SU-DHL-6 (cell line): ENCODE measurements around the gene ZNF630.
"Not testable (repeated sequence)": the region's sequence is repeated elsewhere in the genome, so short reads cannot be mapped to it uniquely, and the experiment has no call there.

Experiments used
- H2AFZ ChIP-seq: fragments of 200-600 bp; sonication (generic); 2 replicates; pipeline ENCODE4 v1.6.1; 2014; ENCODE audit warnings: low read depth, mild to moderate bottlenecking, moderate library complexity, mixed read lengths, antibody characterized with exemption, low read length; ENCODE audit not compliant: severe bottlenecking
- H3F3A ChIP-seq: fragments of 200-600 bp; shearing (Covaris generic); 2 replicates; pipeline ENCODE4 v1.6.0; 2016; ENCODE audit warnings: antibody characterized with exemption, mild to moderate bottlenecking; ENCODE audit not compliant: insufficient read depth
- H3K27ac ChIP-seq: fragments of 200-600 bp; sonication (generic); 2 replicates; pipeline ENCODE4 v1.5.1; 2016; ENCODE audit warnings: low read depth, mild to moderate bottlenecking, low read length, moderate library complexity, mixed read lengths
- H3K27me3 ChIP-seq: fragments of 200-600 bp; sonication (generic), shearing (Covaris generic); 2 replicates; pipeline ENCODE4 v1.6.0; 2014; ENCODE audit warnings: mild to moderate bottlenecking, low read length
- H3K36me3 ChIP-seq: fragments of 200-600 bp; sonication (generic); 2 replicates; pipeline ENCODE4 v1.6.1; 2014; ENCODE audit warnings: mild to moderate bottlenecking, low read length, mixed read lengths
- H3K4me2 ChIP-seq: fragments of 300-600, 200-600 bp; shearing (Covaris generic), sonication (generic); 2 replicates; pipeline ENCODE4 v1.6.0; 2014; ENCODE audit warnings: low read length, low read depth, mild to moderate bottlenecking; ENCODE audit not compliant: poor library complexity, severe bottlenecking
- H3K4me3 ChIP-seq: fragments of 200-600 bp; sonication (generic); 2 replicates; pipeline ENCODE4 v1.5.1; 2014; ENCODE audit warnings: antibody characterized with exemption, low read length, mild to moderate bottlenecking, mixed read lengths; ENCODE audit not compliant: insufficient read depth, poor library complexity, severe bottlenecking
- H3K79me2 ChIP-seq: fragments of 200-600 bp; sonication (generic); 2 replicates; pipeline ENCODE4 v1.6.1; 2014; ENCODE audit warnings: mild to moderate bottlenecking, low read length, moderate library complexity; ENCODE audit not compliant: insufficient read depth
- H3K9ac ChIP-seq: fragments of 200-600 bp; sonication (generic); 2 replicates; pipeline ENCODE4 v1.7.0; 2014; ENCODE audit warnings: mild to moderate bottlenecking, low read length
- H3K9me2 ChIP-seq: fragments of 200-600 bp; sonication (generic); replicated peaks from 2 replicates; pipeline ENCODE4 v1.6.1; 2014; ENCODE audit warnings: low read length; ENCODE audit not compliant: insufficient read depth
- H3K9me3 ChIP-seq: fragments of 200-600 bp; sonication (generic); 2 replicates; pipeline ENCODE4 v1.6.1; 2014; ENCODE audit warnings: low read length, mixed read lengths; ENCODE audit not compliant: insufficient read depth
- H4K20me1 ChIP-seq: fragments of 200-600 bp; sonication (generic); 2 replicates; pipeline ENCODE4 v1.6.1; 2014; ENCODE audit warnings: low read depth, mild to moderate bottlenecking, antibody characterized with exemption, low read length, moderate library complexity, mixed read lengths
- EZH2phosphoT487 ChIP-seq: fragments of 200-600 bp; sonication (generic), shearing (Covaris generic); conservative IDR thresholded peaks from 2 replicates; pipeline ENCODE4 v1.6.1; 2018; ENCODE audit warnings: mild to moderate bottlenecking, antibody characterized with exemption, low read length, moderate library complexity, mixed read lengths
- TF ChIP-seq, protein P1 (sequence below): fragments of 200-600 bp; sonication (generic); IDR thresholded peaks from one replicate; pipeline ENCODE4 v1.5.1; 2017; ENCODE audit warnings: antibody characterized with exemption, mild to moderate bottlenecking, low read length, moderate library complexity; ENCODE audit not compliant: insufficient read depth, poor library complexity, severe bottlenecking

Gene ZNF630

GRCh38 chrX:48043056-48043455 lies 28.4 kb downstream of the ZNF630 start:
- no peak overlapping the region for H3K4me3 ChIP-seq
- H3K4me2 ChIP-seq: no peak overlapping the region
- H3F3A ChIP-seq: no peaks in the 10 kb centered on the region
- H3K9ac ChIP-seq: no peak overlapping the region
- no peaks in the 10 kb centered on the region for H3K36me3 ChIP-seq
- no peaks in the 10 kb centered on the region for H3K9me2 ChIP-seq
- H2AFZ ChIP-seq: no peak overlapping the region
- no peaks in the 10 kb centered on the region for H3K27me3 ChIP-seq
- no peaks in the 10 kb centered on the region for H4K20me1 ChIP-seq
- H3K27ac ChIP-seq: no peak overlapping the region
- no peaks in the 10 kb centered on the region for H3K79me2 ChIP-seq
- H3K9me3 ChIP-seq: no peaks in the 10 kb centered on the region
- TF ChIP-seq EZH2phosphoT487: no peak
- TF ChIP-seq, protein P1, sequence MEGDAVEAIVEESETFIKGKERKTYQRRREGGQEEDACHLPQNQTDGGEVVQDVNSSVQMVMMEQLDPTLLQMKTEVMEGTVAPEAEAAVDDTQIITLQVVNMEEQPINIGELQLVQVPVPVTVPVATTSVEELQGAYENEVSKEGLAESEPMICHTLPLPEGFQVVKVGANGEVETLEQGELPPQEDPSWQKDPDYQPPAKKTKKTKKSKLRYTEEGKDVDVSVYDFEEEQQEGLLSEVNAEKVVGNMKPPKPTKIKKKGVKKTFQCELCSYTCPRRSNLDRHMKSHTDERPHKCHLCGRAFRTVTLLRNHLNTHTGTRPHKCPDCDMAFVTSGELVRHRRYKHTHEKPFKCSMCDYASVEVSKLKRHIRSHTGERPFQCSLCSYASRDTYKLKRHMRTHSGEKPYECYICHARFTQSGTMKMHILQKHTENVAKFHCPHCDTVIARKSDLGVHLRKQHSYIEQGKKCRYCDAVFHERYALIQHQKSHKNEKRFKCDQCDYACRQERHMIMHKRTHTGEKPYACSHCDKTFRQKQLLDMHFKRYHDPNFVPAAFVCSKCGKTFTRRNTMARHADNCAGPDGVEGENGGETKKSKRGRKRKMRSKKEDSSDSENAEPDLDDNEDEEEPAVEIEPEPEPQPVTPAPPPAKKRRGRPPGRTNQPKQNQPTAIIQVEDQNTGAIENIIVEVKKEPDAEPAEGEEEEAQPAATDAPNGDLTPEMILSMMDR: no peak

- no peaks in the 10 kb centered on the region for H3F3A ChIP-seq
- no peaks in the 10 kb centered on the region for H3K9me3 ChIP-seq
- no peak overlapping the region for H2AFZ ChIP-seq
- H3K27ac ChIP-seq: no peak overlapping the region
- no peak overlapping the region for H3K4me3 ChIP-seq
- no peaks in the 10 kb centered on the region for H4K20me1 ChIP-seq
- H3K79me2 ChIP-seq: no peaks in the 10 kb centered on the region
- no peak for TF ChIP-seq EZH2phosphoT487
- TF ChIP-seq, protein P1: no peak
- H3K9me2 ChIP-seq: no peaks in the 10 kb centered on the region
- H3K36me3 ChIP-seq: no peaks in the 10 kb centered on the region
- H3K9ac ChIP-seq: no peak overlapping the region
- no peak overlapping the region for H3K4me2 ChIP-seq
- no peaks in the 10 kb centered on the region for H3K27me3 ChIP-seq
Measured at GRCh38 chrX:48035891-48036290, 35.5 kb downstream of the ZNF630 start.

DNA sequence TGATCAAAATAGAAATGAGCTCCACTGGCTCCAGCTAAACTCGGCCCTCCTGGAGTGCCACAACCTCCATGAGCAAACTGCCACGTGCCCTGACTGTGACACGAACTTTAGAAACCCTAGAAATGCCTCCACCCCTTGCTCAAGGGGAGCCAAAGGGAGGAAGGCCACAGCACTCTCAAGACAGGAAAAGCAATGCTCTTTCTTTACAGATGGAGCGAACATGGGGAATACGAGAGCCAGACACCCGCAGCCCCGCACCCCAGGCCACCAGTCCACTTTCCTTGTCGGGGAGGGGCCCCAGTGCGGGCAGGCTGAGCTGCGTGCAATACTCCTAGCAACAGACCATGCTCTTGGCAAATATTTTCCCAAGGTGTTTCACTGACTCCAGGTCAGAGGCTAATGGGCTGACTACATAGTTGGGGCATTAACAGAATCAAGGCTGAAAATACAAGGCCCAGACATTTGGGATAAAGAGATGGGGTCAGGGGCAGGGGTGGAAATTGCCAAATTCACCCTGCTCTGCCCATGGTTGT lies 40.7 kb downstream of the ZNF630 start:
- H3K27me3 ChIP-seq, H3K79me2 ChIP-seq, H3K9me3 ChIP-seq, H3K9me2 ChIP-seq, H2AFZ ChIP-seq, H3F3A ChIP-seq, H3K4me3 ChIP-seq, H3K9ac ChIP-seq, H3K27ac ChIP-seq, H3K36me3 ChIP-seq, H4K20me1 ChIP-seq, H3K4me2 ChIP-seq: not testable (repeated sequence)

GRCh38 chrX:48030237-48030636 lies 41.2 kb downstream of the ZNF630 start:
- no peaks in the 10 kb centered on the region for H3K36me3 ChIP-seq
- no peaks in the 10 kb centered on the region for H3K9me2 ChIP-seq
- H3F3A ChIP-seq: no peaks in the 10 kb centered on the region
- no peak overlapping the region for H3K4me2 ChIP-seq
- no peak overlapping the region for H3K4me3 ChIP-seq
- no peak overlapping the region for H3K9ac ChIP-seq
- H2AFZ ChIP-seq: no peak overlapping the region
- no peak overlapping the region for H3K27ac ChIP-seq
- H3K9me3 ChIP-seq: no peaks in the 10 kb centered on the region
- H3K79me2 ChIP-seq: no peaks in the 10 kb centered on the region
- H3K27me3 ChIP-seq: no peaks in the 10 kb centered on the region
- TF ChIP-seq, protein P1: no peak
- TF ChIP-seq EZH2phosphoT487: no peak
- H4K20me1 ChIP-seq: no peaks in the 10 kb centered on the region
